Stimulated activated CD8-positive, alpha-beta memory T cell treated with anti-CD3 and anti-CD28 coated beads, Interleukin-7, amount 100 ng/mL, for 24 hours (primary cell): ENCODE data around the gene NRARP.
"Not testable (repeated sequence)": the region's sequence is repeated elsewhere in the genome, so short reads cannot be mapped to it uniquely, and the experiment has no call there.

Source experiments
- DNase-seq: peaks from one replicate; pipeline ENCODE4 v3.0.0-alpha.2; 2020; ENCODE audit warnings: low read depth

The NRARP gene

GRCh38 chr9:137302118-137302448 is at the start of gene NRARP:
TSS of gene NRARP (minus strand) at chr9:137302271. CDS start at chr9:137301928, 343 bp downstream.
- DNase-seq: peak; percentile 75

DNA sequence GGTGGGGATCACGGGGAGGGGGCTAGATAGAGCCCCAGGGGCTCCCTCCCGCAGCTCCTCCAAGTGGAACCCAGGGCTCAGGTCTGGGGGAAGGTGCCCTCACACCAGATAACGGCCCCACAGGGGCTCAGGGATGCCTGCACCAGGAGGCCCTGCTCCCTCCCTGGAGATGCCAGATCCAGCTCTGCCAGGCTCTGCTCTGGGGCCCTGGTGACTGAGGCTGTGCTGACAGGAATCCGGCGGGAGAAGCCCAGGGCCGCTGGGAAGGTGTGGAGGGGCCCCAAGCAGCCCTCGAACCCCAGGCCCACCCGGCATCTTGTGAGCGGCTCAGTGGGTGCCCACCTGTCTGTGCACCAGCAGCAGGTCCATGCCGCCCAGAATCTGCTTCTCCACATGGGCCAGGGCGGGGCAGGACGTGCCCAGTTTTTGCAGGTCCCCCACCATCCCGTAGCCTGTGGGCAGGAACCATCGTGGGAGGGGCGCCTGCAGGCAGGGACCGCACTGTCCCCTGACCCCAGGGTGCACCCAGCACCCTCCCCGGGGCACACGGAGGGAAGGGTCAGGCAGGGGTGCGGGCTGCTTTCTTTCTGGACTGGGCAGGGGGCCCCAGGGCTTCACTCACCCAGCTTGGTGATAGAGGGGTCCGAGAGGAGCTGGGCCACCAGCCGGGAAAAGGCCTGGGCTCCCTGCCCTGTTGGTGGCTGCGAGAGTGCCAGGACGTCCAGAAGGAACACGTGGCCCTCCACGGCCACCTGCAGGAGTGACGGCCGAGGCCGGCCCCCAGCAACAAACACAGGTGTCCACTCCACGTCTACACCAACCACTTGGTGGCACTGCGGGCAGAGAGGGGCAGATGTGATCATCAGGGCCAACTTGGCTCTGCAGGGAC is 48.9 kb upstream of the NRARP start:
- no peak for DNase-seq

- no peak for DNase-seq
Observed at GRCh38 chr9:137349471-137350033, 47.5 kb upstream of the NRARP start.

DNA sequence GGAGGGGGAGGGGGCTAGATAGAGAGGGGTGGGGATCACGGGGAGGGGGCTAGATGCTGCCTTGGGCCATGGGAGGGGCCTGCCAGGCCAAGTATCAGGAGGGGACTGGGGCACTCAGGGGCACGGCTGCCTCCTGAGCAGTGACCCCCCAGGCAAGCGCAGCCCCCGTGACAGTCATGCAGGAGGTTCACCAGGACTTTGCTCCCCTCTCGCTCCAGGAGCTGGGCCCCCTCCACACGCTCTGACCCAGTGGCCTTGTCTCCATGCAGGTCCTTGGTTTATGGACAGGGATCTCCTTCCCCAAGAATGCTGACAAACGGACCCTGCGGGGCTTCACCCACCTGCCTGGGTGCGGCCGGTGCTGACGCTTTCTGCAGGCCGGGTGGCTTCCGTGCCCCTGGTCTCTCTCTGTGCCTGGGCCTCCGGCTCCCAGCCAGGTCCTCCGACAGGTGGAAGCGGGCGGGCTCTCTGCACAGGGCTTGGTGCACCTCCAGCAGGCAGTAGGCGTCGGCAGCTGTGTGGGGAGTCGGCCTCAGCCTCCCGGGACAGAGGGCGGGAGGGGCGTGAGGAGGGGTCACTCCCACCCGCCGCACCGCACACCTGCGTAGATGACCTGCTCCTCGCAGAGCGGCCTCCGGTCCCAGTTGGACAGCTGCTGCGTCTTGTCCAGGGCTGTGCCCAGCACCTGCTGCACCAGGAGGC is 46.8 kb upstream of the NRARP start:
- no peak for DNase-seq

DNA sequence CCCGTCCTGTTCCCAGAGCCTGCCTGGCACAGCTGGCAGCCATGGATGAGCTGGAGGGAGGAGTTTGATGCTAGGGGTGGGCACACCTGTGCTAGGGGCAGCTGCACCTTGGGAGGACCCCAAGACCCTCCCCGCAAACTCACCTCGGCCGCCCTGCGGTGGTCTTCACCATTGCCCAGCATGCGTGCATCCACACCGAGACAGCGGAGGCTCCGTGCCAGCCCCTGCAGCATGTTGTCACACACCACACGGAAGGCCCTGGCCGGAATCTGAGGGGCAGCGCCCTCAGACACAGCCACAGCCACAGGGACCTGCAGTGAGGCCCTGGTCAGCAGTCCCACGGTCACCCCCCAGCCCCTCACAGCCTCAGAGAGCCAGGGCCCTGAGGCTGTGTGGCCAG is 45.9 kb upstream of the NRARP start:
- no peak for DNase-seq

GRCh38 chr9:137342482-137342881 is 40.4 kb upstream of the NRARP start:
- DNase-seq: no peak

DNA sequence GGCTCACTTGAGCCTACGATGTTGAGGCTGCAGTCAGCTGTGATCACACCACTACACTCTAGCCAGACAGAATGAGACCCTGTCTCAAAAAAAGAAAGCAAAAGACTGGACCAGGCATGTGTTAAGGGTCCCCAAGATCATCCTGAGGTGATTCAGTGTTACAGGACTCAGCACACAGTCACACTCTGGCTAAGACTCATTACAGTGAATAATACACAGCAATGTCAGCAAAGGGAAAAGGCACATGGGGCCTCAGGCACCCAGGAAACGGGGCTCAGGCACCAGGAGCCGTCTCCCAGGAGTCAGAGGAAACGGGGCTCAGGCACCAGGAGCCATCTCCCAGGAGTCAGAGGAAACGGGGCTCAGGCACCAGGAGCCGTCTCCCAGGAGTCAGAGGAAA is 39.2 kb upstream of the NRARP start:
- DNase-seq: no peak

- not testable (repeated sequence) for DNase-seq
Observed at GRCh38 chr9:137339908-137340462, 37.9 kb upstream of the NRARP start.

DNA sequence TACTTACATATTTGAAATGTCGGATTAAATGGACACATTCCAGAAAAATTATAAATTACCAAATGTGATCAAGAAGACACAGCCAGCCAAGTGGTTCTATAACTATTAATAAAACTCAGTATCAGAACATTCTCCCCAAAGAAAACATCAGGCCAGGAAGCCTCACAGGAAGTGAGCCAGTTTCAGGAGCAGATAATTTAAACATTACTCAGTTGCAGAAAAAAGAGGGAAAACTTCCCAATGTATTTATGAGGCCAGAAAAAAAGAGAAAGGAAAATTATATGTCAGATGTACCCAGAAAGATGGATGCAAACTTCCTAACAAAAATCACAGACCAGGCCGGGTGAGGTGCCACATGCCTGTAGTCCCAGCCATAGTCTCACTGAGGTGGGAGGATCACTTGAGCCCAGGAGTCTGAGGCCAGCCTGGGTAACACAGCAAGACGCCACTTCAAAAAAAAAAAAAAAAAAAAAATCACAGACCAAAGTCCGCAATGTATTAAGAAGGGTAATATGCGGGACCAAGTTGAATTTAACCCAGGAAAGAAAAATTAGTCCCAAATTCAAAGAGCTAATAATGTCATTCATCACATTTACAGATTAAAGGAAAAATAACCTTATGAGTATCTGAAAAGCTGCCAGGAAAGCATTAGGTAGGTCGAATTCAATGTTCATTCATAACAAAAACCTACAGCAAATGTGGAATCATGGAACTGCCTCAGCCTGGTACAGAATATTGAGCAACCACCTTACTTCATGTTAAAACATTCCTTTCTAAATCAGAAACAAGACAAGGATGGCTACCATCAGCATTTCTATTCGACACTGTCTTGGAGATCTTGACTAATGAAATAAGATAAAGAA is 37.2 kb upstream of the NRARP start:
- DNase-seq: no peak

- DNase-seq: no peak
Observed at GRCh38 chr9:137336735-137337134, 34.7 kb upstream of the NRARP start.

DNA sequence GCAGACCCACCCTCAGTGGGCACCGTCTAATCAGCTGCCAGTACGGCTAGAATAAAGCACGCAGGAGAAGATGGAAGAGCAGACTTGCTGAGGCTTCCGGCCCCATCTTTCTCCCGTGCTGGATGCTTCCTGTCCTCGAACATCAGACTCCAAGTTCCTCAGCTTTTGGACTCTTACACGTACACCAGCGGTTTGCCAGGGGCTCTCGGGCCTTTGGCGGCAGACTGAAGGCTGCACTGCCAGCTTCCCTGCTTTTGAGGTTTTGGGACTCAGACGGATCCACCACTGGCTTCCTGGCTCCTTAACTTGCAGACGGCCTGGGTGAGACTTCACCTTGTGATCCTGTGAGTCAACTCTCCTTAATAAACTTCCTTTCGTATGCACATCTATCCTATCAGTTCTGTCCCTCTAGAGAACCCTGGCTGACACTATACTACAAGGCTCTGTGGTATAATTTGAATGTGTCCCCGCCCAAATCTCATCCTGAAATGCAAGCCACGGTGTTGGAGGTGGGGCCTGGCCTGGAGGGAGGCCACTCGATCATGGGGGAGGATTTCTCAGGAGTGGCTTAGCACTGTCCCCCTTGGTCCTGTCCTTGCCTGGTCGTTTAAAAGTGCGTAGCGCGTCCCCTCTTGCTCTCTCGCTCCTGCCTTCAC is 31.1 kb upstream of the NRARP start:
- DNase-seq: no peak

DNA sequence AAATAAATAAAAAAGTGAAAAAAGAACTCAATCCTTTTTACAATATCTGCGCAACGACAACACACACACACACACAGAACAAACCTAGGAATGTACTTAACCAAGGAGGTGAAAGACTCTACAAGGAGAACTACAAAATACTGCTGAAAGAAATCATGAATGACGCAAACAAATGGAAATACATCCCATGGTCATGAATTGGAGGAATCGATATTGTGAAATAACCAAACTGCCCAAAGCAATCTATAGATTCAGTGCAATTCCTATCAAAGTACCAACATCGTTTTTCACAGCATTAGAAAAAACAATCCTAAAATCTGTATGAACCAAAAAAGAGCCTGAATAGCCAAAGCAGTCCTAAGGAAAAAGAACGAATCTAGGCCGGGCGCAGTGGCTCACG is 29.9 kb upstream of the NRARP start:
- no peak for DNase-seq

GRCh38 chr9:137330689-137331088 is 28.6 kb upstream of the NRARP start:
- DNase-seq: no peak

DNA sequence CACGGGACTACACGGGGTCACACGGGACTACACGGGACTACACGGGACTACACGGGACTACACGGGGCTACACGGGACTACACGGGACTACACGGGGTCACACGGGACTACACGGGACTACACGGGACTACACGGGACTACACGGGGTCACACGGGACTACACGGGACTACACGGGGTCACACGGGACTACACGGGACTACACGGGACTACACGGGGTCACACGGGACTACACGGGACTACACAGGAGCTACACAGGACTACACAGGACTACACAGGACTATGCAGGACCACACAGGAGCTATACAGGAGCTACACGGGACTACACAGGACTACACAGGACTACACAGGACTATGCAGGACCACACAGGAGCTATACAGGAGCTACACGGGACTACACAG is 27.5 kb upstream of the NRARP start:
- not testable (repeated sequence) for DNase-seq

DNA sequence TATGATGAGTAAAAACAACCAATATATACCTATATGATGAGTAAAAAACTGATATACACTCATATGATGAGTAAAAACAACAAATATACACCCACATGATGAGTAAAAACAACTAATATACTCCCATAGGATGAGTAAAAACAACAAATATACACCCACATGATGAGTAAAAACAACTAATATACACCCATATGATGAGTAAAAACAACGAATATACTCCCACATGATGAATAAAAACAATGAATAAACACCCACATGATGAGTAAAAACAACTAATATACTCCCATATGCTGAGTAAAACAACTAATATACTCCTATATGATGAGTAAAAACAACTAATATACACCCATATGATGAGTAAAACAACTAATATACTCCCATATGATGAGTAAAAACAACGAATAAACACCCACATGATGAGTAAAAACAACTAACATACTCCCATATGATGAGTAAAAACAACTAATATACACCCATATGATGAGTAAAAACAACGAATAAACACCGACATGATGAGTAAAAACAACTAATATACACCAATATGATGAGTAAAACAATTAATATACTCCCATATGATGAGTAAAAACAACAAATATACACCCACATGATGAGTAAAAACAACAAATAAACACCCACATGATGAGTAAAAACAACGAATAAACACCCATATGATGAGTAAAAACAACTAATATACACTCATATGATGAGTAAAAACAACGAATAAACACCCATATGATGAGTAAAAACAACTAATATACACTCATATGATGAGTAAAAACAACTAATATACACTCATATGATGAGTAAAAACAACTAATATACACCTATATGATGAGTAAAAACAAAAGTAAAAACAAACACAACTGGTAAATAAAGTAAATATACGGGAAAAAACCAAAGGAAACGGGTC is 25.8 kb upstream of the NRARP start:
- not testable (repeated sequence) for DNase-seq

- DNase-seq: no peak
Observed at GRCh38 chr9:137326445-137327065, 24.5 kb upstream of the NRARP start.

- DNase-seq: no peak
Observed at GRCh38 chr9:137325799-137326198, 23.7 kb upstream of the NRARP start.

DNA sequence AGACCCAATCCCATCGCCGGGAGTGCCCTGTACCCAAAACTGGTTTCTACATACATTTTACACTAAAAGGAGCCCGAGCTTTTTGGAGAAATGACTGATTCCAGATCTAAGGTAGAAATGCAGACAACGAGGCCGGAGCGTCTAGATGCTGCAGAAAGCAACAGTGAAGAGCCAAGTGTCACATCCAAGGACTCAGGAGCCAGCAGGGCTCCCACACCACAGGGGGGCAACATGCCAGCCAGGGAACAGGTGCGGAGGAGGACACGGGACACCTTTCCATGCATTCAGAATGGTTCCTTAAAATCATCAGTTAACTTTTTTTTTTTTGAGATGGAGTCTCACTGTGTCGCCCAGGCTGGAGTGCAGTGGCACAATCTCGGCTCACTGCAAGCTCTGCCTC is 23.1 kb upstream of the NRARP start:
- DNase-seq: no peak

- DNase-seq: no peak
Observed at GRCh38 chr9:137323531-137324331, 21.7 kb upstream of the NRARP start.
